Amniotic epithelial cell (primary cell): Measurements from ENCODE around the gene ZNF385D.

Experiments
- DNase-seq: peaks from one replicate; pipeline ENCODE4 v3.0.0-alpha.2; 2010; ENCODE audit warnings: low read depth

ZNF385D gene

DNA sequence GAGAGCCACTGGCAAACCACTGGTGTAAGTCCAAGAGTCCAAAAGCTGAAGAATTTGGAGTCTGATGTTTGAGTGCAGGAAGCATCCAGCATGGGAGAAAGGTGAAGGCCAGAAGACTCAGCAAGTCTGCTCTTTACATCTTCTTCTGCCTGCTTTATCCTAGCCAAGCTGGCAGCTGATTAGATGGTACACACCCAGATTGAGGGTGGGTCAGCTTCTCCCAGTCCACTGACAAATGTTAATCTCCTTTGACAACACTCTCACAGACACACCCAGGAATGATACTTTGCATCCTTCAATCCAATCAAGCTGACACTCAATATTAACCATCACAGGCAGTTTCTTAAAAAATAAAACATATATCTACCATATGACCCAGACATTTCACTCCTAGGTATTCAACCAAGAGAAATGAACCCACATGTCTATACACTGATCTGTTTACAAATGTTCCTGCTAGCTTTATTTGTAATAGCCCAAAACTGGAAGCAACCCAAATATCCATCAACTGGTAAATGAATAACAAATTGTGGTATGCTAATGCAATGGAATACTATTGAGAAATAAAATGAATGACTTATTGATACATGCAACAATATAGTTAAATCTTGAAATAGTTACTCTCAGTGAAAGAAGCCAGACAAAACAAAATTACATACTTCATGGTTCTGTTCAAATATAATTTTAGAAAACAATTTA, 373.8 kb downstream of the ZNF385D start:
- no peak for DNase-seq

DNA sequence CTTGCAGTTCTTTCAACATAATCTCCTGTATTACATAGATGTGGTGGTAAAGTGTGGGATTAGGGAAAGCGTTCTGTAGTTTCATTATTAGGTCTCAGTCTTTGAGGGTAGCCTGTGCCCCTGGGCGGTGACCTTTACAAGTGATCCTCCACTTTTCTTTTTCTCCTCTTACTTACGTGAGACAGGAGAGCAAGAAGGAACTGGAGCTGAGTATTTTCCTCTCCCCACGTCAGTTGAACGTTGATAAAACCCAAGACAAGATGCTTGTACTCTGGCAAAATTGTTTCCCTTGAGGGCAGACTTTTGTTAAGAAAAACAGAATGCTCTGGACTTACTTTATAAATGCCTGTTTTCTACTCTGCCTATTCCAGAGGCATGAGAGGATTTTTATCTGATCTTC, 378.7 kb downstream of the ZNF385D start:
- DNase-seq: no peak
